ENCODE data around the gene R3HDM4. TPM values are rescaled to one million over a fixed set of nuclear protein-coding genes. Genes with fewer than 3 reads are reported as not detected.
"Not testable (repeated sequence)": the region's sequence is repeated elsewhere in the genome, so short reads cannot be mapped to it uniquely, and the experiment has no call there.

The R3HDM4 gene
- total and polyA plus RNA-seq, 9 donors: 8.7 to 43.0 (median 29.5) TPM

GRCh38 chr19:858284-858683, 54.7 kb downstream of the R3HDM4 start:
- Histone ChIP-seq H3K36me3 (no peaks in the 10 kb centered on the region), H3K4me3 (no peak overlapping the region), H3K9me3 (no peaks in the 10 kb centered on the region), H3K27me3 (peaks cover 4% of the 10 kb centered on the region), H3K27ac (no peak overlapping the region), H3K4me1 (ENCODE audit: insufficient read depth) (peaks cover 9% of the 10 kb centered on the region)
- 77 to 84% (median 78%) methylated on average over 9 of the region's 9 CpGs for WGBS, 3 donors
- DNase-seq: no peak
- intact Hi-C loops (cut with DNase I): loop anchor here in 3 of 4 donors (2.0 to 10.0 kb wide), 3 partner anchors 61 to 127 kb away; partner anchors contain the start of gene WDR18 (in 2 of the 3)
- TF ChIP-seq CTCF (IDR thresholded peaks at IDR 0.05) (no peak), EP300 (IDR thresholded peaks at IDR 0.05) (no peak), POLR2A (IDR thresholded peaks at IDR 0.05) (no peak)

GRCh38 chr19:855566-856120, 57.4 kb downstream of the R3HDM4 start:
- Histone ChIP-seq H3K27me3 (peaks cover 2% of the 10 kb centered on the region), H3K9me3 (no peaks in the 10 kb centered on the region), H3K4me3 (no peak overlapping the region), H3K4me1 (ENCODE audit: insufficient read depth) (peaks cover 7% of the 10 kb centered on the region), H3K36me3 (no peaks in the 10 kb centered on the region), H3K27ac (no peak overlapping the region)
- WGBS, 3 donors: 67 to 80% (median 78%) methylated on average over 16 to 40 of the region's 40 CpGs
- intact Hi-C loops (cut with DNase I): loop anchor here in 3 of 4 donors (5.0 to 10.0 kb wide), 2 partner anchors 67 to 129 kb away; partner anchors contain the start of gene WDR18 (in 2 of the 3)
- TF ChIP-seq EP300 (IDR thresholded peaks at IDR 0.05): no peak
- TF ChIP-seq CTCF (IDR thresholded peaks at IDR 0.05): no peak
- no peak for TF ChIP-seq POLR2A (IDR thresholded peaks at IDR 0.05)
- peak in 2 of 5 donors; percentile 22 to 35 for DNase-seq

GRCh38 chr19:855142-855541, 57.9 kb downstream of the R3HDM4 start:
- DNase-seq: peak in 1 of 5 donors; percentile 12
- peaks cover 7% of the 10 kb centered on the region for H3K4me1 ChIP-seq (ENCODE audit: insufficient read depth)
- 86 to 92% (median 88%) methylated on average over 12 of the region's 12 CpGs for WGBS, 3 donors
- TF ChIP-seq EP300 (IDR thresholded peaks at IDR 0.05) (no peak), CTCF (IDR thresholded peaks at IDR 0.05) (no peak), POLR2A (IDR thresholded peaks at IDR 0.05) (no peak)
- H3K36me3 ChIP-seq: no peaks in the 10 kb centered on the region
- intact Hi-C loops (cut with DNase I): loop anchor here in 3 of 4 donors (5.0 to 10.0 kb wide), 2 partner anchors 67 to 130 kb away; partner anchors contain the start of gene WDR18 (in 2 of the 3)
- no peak overlapping the region for H3K4me3 ChIP-seq
- H3K9me3 ChIP-seq: no peaks in the 10 kb centered on the region
- H3K27me3 ChIP-seq: no peaks in the 10 kb centered on the region
- H3K27ac ChIP-seq: no peak overlapping the region

GRCh38 chr19:854549-854948, 58.5 kb downstream of the R3HDM4 start:
- TF ChIP-seq POLR2A (IDR thresholded peaks at IDR 0.05) (no peak), CTCF (IDR thresholded peaks at IDR 0.05) (no peak), EP300 (IDR thresholded peaks at IDR 0.05) (no peak)
- peaks cover 7% of the 10 kb centered on the region for H3K4me1 ChIP-seq (ENCODE audit: insufficient read depth)
- H3K27me3 ChIP-seq: no peaks in the 10 kb centered on the region
- no peak overlapping the region for H3K4me3 ChIP-seq
- H3K9me3 ChIP-seq: no peaks in the 10 kb centered on the region
- no peak overlapping the region for H3K27ac ChIP-seq
- DNase-seq: no peak
- WGBS, 3 donors: 75 to 78% (median 76%) methylated on average over 6 of the region's 6 CpGs
- no peaks in the 10 kb centered on the region for H3K36me3 ChIP-seq
- intact Hi-C loops (cut with DNase I): loop anchor here in 2 of 4 donors (10.0 kb wide), 1 partner anchor 130 kb away; the partner anchor contains the start of gene WDR18 (in 2 of the 2)

GRCh38 chr19:853614-854220, 59.3 kb downstream of the R3HDM4 start:
- H3K4me3 ChIP-seq; DNase-seq; H3K9me3 ChIP-seq; H3K36me3 ChIP-seq; H3K27ac ChIP-seq; H3K27me3 ChIP-seq; H3K4me1 ChIP-seq (ENCODE audit: insufficient read depth): not testable (repeated sequence)
- intact Hi-C loops (cut with DNase I): loop anchor here in 2 of 4 donors (10.0 kb wide), 1 partner anchor 131 kb away; the partner anchor contains the start of gene WDR18 (in 2 of the 2)
- WGBS, 3 donors: 69 to 84% (median 80%) methylated on average over 9 to 12 of the region's 17 CpGs
